Trophoblast cell (in vitro differentiated cells and primary cell): Measurements from ENCODE around the gene PDZD7.

ENCODE experiments used
- DNase-seq, 2 donors: peaks; one replicate each; pipeline ENCODE4 v3.0.0-alpha.2; 2016
- H2AFZ ChIP-seq: 2 replicates; pipeline ENCODE4 v1.6.1; 2013; ENCODE audit warnings: low read length, moderate library complexity, mild to moderate bottlenecking; ENCODE audit not compliant: insufficient read depth, poor library complexity
- H2AK5ac ChIP-seq: 2 replicates; pipeline ENCODE4 v1.6.1; 2013; ENCODE audit warnings: mild to moderate bottlenecking, low read length
- H2BK120ac ChIP-seq: 2 replicates; pipeline ENCODE4 v1.6.1; 2013; ENCODE audit warnings: low read length, mild to moderate bottlenecking, moderate library complexity; ENCODE audit not compliant: insufficient read depth, poor library complexity
- H2BK12ac ChIP-seq: 2 replicates; pipeline ENCODE4 v1.6.1; 2013; ENCODE audit warnings: mild to moderate bottlenecking, low read length, moderate library complexity
- H2BK5ac ChIP-seq: 2 replicates; pipeline ENCODE4 v1.6.1; 2013; ENCODE audit warnings: low read length, low read depth, moderate library complexity, mild to moderate bottlenecking; ENCODE audit not compliant: poor library complexity
- H3K14ac ChIP-seq: 2 replicates; pipeline ENCODE4 v1.6.1; 2013; ENCODE audit warnings: mild to moderate bottlenecking, low read length
- H3K18ac ChIP-seq: 2 replicates; pipeline ENCODE4 v1.6.1; 2013; ENCODE audit warnings: mild to moderate bottlenecking, low read length
- H3K23ac ChIP-seq: 2 replicates; pipeline ENCODE4 v1.6.1; 2013; ENCODE audit warnings: low read length
- H3K27ac ChIP-seq: 2 replicates; pipeline ENCODE4 v1.5.1; 2013; ENCODE audit warnings: low read depth, mild to moderate bottlenecking, inconsistent platforms, low read length, moderate library complexity
- H3K27me3 ChIP-seq: 2 replicates; pipeline ENCODE4 v1.6.1; 2013; ENCODE audit warnings: inconsistent platforms, mild to moderate bottlenecking, low read length, moderate library complexity; ENCODE audit not compliant: insufficient read depth
- H3K36me3 ChIP-seq, 2 experiments: 1 replicate in 1 of 2; 2 replicates in 1 of 2; pipeline ENCODE4 v1.6.1; 2013; ENCODE audit warnings: low read length in 2 of 2, mild to moderate bottlenecking in 2 of 2, moderate library complexity in 1 of 2; ENCODE audit not compliant: insufficient read depth in 2 of 2, control insufficient read depth in 1 of 2
- H3K4ac ChIP-seq: 2 replicates; pipeline ENCODE4 v1.6.1; 2013; ENCODE audit warnings: low read depth, mild to moderate bottlenecking, low read length, moderate library complexity
- H3K4me1 ChIP-seq, 2 experiments: 1 replicate in 1 of 2; 2 replicates in 1 of 2; pipeline ENCODE4 v1.6.1; 2013; ENCODE audit warnings: low read length in 2 of 2, mild to moderate bottlenecking in 2 of 2, moderate library complexity in 1 of 2; ENCODE audit not compliant: insufficient read depth in 2 of 2, control insufficient read depth in 1 of 2
- H3K4me2 ChIP-seq: 2 replicates; pipeline ENCODE4 v1.6.1; 2013; ENCODE audit warnings: inconsistent platforms, mild to moderate bottlenecking, low read length, moderate library complexity
- H3K4me3 ChIP-seq: 2 replicates; pipeline ENCODE4 v1.5.1; 2013; ENCODE audit warnings: mild to moderate bottlenecking, low read depth, low read length, inconsistent platforms
- H3K79me1 ChIP-seq: one replicate; pipeline ENCODE4 v1.6.1; 2013; ENCODE audit warnings: low read length
- H3K79me2 ChIP-seq: 2 replicates; pipeline ENCODE4 v1.6.1; 2013; ENCODE audit warnings: low read length, mild to moderate bottlenecking; ENCODE audit not compliant: control insufficient read depth, insufficient read depth, poor library complexity
- H3K9ac ChIP-seq: 2 replicates; pipeline ENCODE4 v1.6.1; 2013; ENCODE audit warnings: mild to moderate bottlenecking, low read length
- H3K9me3 ChIP-seq: 2 replicates; pipeline ENCODE4 v1.6.1; 2013; ENCODE audit warnings: low read depth, mild to moderate bottlenecking, control low read depth, inconsistent platforms, low read length; ENCODE audit not compliant: insufficient read depth
- H4K12ac ChIP-seq: 2 replicates; pipeline ENCODE4 v1.6.1; 2013; ENCODE audit warnings: low read depth, mild to moderate bottlenecking, low read length, moderate library complexity
- H4K8ac ChIP-seq: 2 replicates; pipeline ENCODE4 v1.6.1; 2013; ENCODE audit warnings: low read depth, mild to moderate bottlenecking, low read length, moderate library complexity
- H4K91ac ChIP-seq: one replicate; pipeline ENCODE4 v1.6.1; 2013; ENCODE audit warnings: low read depth, mild to moderate bottlenecking, low read length, moderate library complexity
- WGBS: extraction: QIAGEN DNeasy Blood & Tissue Kit; methylation state at CpG from one replicate; pipeline ENCODE4 v1.1.7; 2013; ENCODE audit warnings: missing lambda C conversion rate; ENCODE audit not compliant: insufficient read length, insufficient coverage; ENCODE audit errors: extremely low coverage; 5-methylcytosine and 5-hydroxymethylcytosine counted together

PDZD7 gene

DNA sequence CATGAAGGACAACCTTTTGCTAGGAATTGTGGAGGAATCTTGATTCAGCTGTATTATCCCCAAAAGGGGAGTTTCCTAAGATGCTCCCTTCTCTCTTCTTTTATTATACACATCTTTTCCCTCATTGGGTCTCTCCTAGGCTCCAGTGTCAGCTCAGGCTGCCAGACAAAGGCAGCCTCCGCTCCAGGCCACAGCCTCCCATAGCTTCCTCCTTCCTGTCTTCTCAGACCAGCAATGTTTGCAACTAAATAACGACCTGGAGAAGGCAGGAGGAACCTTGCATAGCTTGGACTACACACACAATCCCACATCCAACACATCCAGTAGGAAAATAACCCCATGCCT is 12.4 kb upstream of the PDZD7 start:
- peaks cover 0 to 2% of the 10 kb centered on the region in 2 experiments for H3K36me3 ChIP-seq
- H3K9ac ChIP-seq: peak overlapping the region; percentile 33
- H2BK12ac ChIP-seq: no peak overlapping the region
- peak overlapping the region; percentile 82 for H4K12ac ChIP-seq
- peak overlapping the region; percentile 56 for H2BK120ac ChIP-seq
- peaks cover 26% of the 10 kb centered on the region for H3K27me3 ChIP-seq
- H3K14ac ChIP-seq: peak overlapping the region; percentile 90
- H3K79me1 ChIP-seq: peaks cover 7% of the 10 kb centered on the region
- H4K91ac ChIP-seq: peak overlapping the region; percentile 85
- no peak overlapping the region for H2AK5ac ChIP-seq
- H3K27ac ChIP-seq: peak overlapping the region; percentile 75
- no CpG with 5 or more reads among the region's 2 CpGs for WGBS
- peaks cover 2% of the 10 kb centered on the region for H3K79me2 ChIP-seq
- peak overlapping the region; percentile 99 for H4K8ac ChIP-seq
- H3K18ac ChIP-seq: peak overlapping the region; percentile 62
- DNase-seq: no peak
- peak overlapping the region; percentile 77 for H2BK5ac ChIP-seq
- no peak overlapping the region for H3K23ac ChIP-seq
- no peaks in the 10 kb centered on the region for H3K9me3 ChIP-seq
- peak overlapping the region; percentile 70 for H3K4me2 ChIP-seq
- peak overlapping the region; percentile 41 for H3K4ac ChIP-seq
- H3K4me3 ChIP-seq: peak overlapping the region; percentile 63
- H3K4me1 ChIP-seq: peaks cover 6% of the 10 kb centered on the region in 2 experiments
- peak overlapping the region; percentile 96 for H2AFZ ChIP-seq

DNA sequence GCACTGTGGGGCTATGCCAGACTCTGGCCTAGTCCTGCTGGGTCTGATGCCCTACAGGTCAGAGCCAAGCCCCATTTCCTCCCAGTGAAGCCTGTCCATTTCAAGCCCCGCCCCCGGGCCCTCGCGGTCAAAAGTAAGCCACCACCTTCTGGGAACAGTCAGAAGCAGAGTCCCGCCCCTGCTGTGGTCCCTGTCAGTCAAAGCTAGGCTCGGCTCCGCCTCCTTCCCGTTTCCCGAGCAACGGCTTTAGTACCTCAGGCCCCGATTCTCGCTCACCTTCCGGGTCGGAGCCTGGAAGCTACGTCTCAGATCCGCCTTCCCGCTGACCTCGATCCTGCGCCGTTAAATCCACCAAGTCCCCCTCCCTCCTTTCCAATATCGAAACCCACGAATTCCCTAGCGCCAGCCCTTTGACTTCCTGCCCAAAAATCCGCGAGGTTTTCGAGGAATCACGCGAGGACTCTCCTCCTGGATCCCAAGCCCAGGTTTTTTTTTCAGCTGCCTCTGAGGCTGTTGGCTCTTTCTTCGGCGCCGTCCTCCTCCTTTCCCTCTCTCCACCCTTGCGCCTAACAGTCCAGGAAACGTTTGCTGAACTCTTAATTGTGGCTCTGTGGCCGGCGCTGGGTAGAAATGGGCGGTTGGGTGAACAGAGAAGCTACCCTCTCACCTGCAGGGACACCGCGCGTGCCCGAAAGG is 11.9 kb upstream of the PDZD7 start:
- no peak overlapping the region for H2BK12ac ChIP-seq
- peaks cover 0 to 2% of the 10 kb centered on the region in 2 experiments for H3K36me3 ChIP-seq
- DNase-seq: peak; percentile 99
- H3K14ac ChIP-seq: peak overlapping the region; percentile 90
- peak overlapping the region; percentile 56 for H2BK120ac ChIP-seq
- no peak overlapping the region for H2AK5ac ChIP-seq
- peak overlapping the region; percentile 96 for H2AFZ ChIP-seq
- H3K79me2 ChIP-seq: peaks cover 2% of the 10 kb centered on the region
- H3K79me1 ChIP-seq: peaks cover 7% of the 10 kb centered on the region
- peak overlapping the region; percentile 82 for H4K12ac ChIP-seq
- peak overlapping the region; percentile 77 for H2BK5ac ChIP-seq
- peak overlapping the region; percentile 70 for H3K4me2 ChIP-seq
- peak overlapping the region; percentile 41 for H3K4ac ChIP-seq
- peak overlapping the region; percentile 33 for H3K9ac ChIP-seq
- peak overlapping the region; percentile 85 for H4K91ac ChIP-seq
- peak overlapping the region; percentile 99 for H4K8ac ChIP-seq
- H3K27ac ChIP-seq: peak overlapping the region; percentile 75
- H3K9me3 ChIP-seq: no peaks in the 10 kb centered on the region
- peak overlapping the region; percentile 62 for H3K18ac ChIP-seq
- H3K4me1 ChIP-seq: peaks cover 6% of the 10 kb centered on the region in 2 experiments
- WGBS: no CpG with 5 or more reads among the region's 40 CpGs
- no peak overlapping the region for H3K23ac ChIP-seq
- peaks cover 21% of the 10 kb centered on the region for H3K27me3 ChIP-seq
- H3K4me3 ChIP-seq: peak overlapping the region; percentile 63

DNA sequence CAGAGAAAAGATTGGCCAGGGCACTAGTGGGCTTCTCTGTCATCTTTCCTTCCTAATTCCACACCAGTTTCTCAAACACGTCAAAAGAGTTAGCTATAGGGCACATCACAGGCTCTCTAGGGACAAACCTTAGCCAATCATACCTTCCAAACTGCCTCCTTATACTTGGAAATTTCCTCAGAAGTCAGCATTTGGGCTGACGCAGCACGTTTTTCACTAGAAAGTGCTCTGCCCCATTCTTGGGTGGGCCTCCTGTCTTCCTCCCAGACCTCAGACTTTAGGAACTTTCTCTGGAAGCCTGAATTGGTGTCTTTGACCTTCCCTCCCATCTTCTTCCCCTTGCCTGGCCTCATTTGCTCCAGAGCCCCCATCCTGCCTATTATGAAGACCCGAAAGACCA is 11.2 kb upstream of the PDZD7 start:
- peak overlapping the region; percentile 6 for H3K4ac ChIP-seq
- H2AFZ ChIP-seq: peak overlapping the region; percentile 2
- peaks cover 5 to 8% of the 10 kb centered on the region in 2 experiments for H3K36me3 ChIP-seq
- H4K12ac ChIP-seq: no peak overlapping the region
- no peak overlapping the region for H2BK5ac ChIP-seq
- H4K8ac ChIP-seq: peak overlapping the region; percentile 99
- H4K91ac ChIP-seq: no peak overlapping the region
- H3K9me3 ChIP-seq: no peaks in the 10 kb centered on the region
- peak overlapping the region; percentile 41 for H3K4me2 ChIP-seq
- H3K4me3 ChIP-seq: peak overlapping the region; percentile 31
- WGBS: no CpG with 5 or more reads among the region's 4 CpGs
- H3K14ac ChIP-seq: no peak overlapping the region
- peak overlapping the region; percentile 11 for H3K18ac ChIP-seq
- H3K23ac ChIP-seq: no peak overlapping the region
- H3K27ac ChIP-seq: peak overlapping the region; percentile 15
- no peak for DNase-seq
- no peak overlapping the region for H2BK12ac ChIP-seq
- H2BK120ac ChIP-seq: no peak overlapping the region
- peaks cover 2% of the 10 kb centered on the region for H3K79me2 ChIP-seq
- no peak overlapping the region for H3K9ac ChIP-seq
- H3K27me3 ChIP-seq: peaks cover 14% of the 10 kb centered on the region
- peaks cover 7% of the 10 kb centered on the region for H3K79me1 ChIP-seq
- H3K4me1 ChIP-seq: peaks cover 6% of the 10 kb centered on the region in 2 experiments
- no peak overlapping the region for H2AK5ac ChIP-seq

DNA sequence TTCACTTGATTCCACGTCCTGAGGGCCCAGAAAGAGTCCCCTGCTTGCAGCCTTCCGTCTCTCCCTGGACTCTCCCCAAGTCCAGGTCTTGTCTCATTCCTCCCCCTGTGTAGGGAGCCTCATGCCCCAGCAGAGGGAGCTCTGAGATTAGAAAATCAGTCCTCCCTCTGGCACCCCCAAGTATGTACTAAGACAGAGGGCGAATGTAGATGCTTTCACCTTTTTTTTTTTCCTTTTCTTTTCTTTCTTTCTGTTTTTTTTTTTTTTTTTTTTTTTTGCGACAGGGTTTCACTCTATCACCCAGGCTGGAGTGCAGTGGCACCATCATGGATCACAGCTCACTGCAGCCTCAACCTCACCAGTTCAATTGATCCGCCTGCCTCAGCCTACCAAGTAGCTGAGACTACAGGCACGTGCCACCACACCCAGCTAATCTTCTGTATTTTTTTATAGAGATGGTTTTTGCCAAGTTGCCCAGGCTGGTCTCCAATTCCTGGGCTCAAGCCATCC is 10.4 kb upstream of the PDZD7 start:
- H3K4me1 ChIP-seq: peaks cover 6% of the 10 kb centered on the region in 2 experiments
- peaks cover 7% of the 10 kb centered on the region for H3K79me1 ChIP-seq
- H4K12ac ChIP-seq: no peak overlapping the region
- H3K4ac ChIP-seq: no peak overlapping the region
- H2AFZ ChIP-seq: no peak overlapping the region
- WGBS: no CpG with 5 or more reads among the region's 6 CpGs
- H3K9me3 ChIP-seq: no peaks in the 10 kb centered on the region
- no peak overlapping the region for H2AK5ac ChIP-seq
- peaks cover 6% of the 10 kb centered on the region for H3K27me3 ChIP-seq
- H3K27ac ChIP-seq: no peak overlapping the region
- no peak overlapping the region for H4K8ac ChIP-seq
- H3K23ac ChIP-seq: no peak overlapping the region
- no peak overlapping the region for H3K18ac ChIP-seq
- peaks cover 13 to 16% of the 10 kb centered on the region in 2 experiments for H3K36me3 ChIP-seq
- peaks cover 2% of the 10 kb centered on the region for H3K79me2 ChIP-seq
- H3K4me3 ChIP-seq: no peak overlapping the region
- H3K4me2 ChIP-seq: no peak overlapping the region
- peak; percentile 23 to 70 for DNase-seq
- H2BK12ac ChIP-seq: no peak overlapping the region
- H3K14ac ChIP-seq: no peak overlapping the region
- H3K9ac ChIP-seq: no peak overlapping the region
- no peak overlapping the region for H4K91ac ChIP-seq
- H2BK5ac ChIP-seq: no peak overlapping the region
- H2BK120ac ChIP-seq: no peak overlapping the region
